NCI-H2081 (cell line): ENCODE results near the gene GABRE.
"Not testable (repeated sequence)": the region's sequence is repeated elsewhere in the genome, so short reads cannot be mapped to it uniquely, and the experiment has no call there.

ENCODE experiments used
- DNase-seq, 2 experiments: peaks; one replicate each; lab custom pipeline; 2025; lab: John Stamatoyannopoulos, UW

GABRE gene

GRCh38 chrX:151970027-151970426 lies 4.4 kb downstream of the GABRE start:
- DNase-seq: no peak

DNA sequence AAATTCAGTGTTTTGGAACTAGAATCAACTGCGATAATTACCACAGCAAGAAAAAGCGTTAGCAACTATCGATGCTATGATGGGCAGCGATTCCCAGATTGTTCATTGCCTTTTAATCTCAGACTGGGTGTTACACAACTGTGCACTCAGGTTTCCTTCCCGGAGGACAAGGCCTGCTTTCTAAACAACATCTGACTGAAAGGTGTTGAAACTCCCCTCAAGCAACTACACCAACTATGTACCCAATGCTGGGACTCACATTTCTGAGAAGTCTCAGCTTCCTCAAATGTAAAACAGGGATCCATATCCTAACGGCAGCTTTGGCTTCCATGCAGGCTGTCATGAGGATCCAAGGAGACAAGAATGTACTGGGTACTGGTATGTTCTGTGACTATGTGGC lies 8.2 kb downstream of the GABRE start:
- no peak for DNase-seq

GRCh38 chrX:151962034-151962433 lies 12.4 kb downstream of the GABRE start:
- DNase-seq: no peak

DNA sequence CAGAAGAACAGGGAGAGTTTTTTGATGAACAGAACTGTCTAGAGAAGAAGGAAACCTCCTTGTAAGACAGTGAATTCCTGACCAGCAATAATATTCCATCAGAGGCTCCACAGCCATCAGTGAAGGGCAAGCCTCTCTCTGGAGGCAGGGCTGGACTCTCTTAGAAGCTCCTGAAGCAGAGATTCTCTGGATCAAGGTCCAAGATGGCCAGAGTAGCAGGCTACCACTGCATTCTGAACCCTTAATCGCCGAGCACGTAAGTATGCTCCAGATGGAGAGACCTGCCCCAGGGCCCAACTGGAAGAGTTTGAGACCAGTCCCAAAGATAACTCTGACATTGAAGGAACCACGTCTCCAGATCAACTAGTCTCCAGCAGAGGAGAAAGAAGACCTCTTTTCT lies 16.4 kb downstream of the GABRE start:
- no peak for DNase-seq

DNA sequence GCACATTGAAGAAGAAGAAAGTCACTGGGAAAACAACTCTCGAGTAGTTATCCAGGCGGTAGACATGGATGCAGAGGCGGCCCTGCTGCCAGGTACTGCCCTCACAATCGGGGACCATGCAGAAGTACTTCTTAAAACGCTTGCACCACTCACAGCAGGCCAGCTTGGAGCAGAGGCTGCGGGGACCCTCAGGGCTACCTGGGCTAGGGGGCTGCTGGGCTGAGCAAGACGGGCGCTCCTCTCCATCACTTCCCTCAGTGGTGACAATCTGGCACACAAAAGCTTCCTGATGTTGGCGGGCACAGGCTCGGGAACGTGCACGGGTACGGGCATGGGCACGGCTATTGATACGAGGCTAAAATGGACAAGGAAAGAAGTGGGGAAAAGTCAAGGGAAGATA lies 19.7 kb downstream of the GABRE start:
- no peak for DNase-seq

DNA sequence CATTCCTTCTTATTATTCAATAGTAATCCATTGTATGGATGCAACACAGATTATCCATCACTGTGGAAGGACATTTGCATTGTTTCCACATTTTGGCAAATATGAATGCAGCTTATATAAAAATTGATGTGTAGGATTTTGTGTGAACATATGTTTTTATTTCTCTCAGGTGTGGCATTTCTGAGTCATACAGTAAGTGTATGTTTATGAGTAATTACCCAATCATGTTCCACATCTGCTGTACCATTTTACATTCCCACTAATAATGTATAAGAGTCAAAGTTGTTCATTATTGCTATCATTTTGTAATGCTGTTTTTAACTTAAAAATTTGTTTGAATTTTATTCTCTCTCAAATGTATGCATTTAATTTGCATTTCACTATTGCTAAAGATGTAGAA lies 36.3 kb downstream of the GABRE start:
- no peak for DNase-seq

DNA sequence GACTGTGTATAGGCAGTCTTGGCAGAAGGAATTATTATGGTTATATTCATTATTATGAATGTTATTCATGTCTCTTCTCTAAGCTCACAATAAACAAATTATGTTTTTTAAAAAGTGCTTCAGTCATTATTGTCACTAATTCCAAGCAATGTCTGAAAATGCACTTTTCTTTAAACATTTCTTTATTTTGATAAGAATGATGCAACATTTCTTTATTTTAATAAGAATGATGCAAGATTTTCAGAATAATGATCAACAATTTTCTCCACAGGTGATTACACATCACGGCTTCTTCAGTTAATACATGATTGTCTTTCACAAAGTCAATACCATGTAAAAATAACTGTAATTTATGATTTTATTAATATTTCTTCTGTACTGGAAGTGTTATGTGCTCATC lies 39.1 kb downstream of the GABRE start:
- DNase-seq: no peak

GRCh38 chrX:151929126-151929525 lies 45.4 kb downstream of the GABRE start:
- no peak for DNase-seq

DNA sequence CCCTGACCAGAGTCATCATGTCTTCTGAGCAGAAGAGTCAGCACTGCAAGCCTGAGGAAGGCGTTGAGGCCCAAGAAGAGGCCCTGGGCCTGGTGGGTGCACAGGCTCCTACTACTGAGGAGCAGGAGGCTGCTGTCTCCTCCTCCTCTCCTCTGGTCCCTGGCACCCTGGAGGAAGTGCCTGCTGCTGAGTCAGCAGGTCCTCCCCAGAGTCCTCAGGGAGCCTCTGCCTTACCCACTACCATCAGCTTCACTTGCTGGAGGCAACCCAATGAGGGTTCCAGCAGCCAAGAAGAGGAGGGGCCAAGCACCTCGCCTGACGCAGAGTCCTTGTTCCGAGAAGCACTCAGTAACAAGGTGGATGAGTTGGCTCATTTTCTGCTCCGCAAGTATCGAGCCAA lies 50.8 kb downstream of the GABRE start:
- DNase-seq: no peak

GRCh38 chrX:151922692-151923091 lies 51.8 kb downstream of the GABRE start:
- no peak for DNase-seq

DNA sequence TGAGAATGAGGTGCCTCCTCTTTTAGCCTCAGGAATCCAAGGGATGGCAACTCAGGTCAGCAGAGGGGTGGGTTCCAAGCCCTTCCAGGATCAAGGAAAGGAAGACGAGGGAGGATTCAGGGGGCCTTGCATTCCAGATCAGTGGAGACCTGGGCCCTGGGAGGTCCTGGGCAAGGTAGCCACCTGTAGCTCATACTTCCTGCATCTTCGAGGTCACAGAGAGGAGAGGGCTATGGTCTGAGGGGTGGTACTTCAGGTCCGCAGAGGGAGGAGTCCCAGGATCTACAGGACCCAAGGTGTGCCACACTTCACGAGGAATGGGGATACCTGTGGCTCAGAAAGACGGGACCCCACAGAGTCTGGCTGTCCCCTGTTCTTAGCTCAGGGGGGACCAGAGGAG lies 52.6 kb downstream of the GABRE start:
- DNase-seq: no peak

DNA sequence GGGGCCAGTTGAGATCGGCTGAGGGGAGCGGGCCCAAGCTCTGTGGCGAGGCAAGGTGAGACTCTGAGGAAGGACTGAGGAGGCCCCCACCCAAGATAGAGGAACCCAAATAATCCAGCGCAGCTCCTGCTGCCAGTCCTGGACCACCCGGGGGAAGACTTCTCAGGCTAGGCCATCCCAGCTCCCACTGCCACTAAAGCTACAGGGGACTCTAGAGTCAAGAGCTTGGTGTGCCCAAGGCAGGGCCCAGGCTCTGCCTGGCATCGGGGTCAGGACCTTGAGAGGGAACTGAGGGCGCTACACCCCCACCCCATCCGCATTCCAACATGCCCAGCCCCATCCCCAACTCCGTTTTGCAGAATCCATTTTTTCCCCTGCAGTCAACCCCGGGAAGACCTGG lies 53.2 kb downstream of the GABRE start:
- DNase-seq: no peak

DNA sequence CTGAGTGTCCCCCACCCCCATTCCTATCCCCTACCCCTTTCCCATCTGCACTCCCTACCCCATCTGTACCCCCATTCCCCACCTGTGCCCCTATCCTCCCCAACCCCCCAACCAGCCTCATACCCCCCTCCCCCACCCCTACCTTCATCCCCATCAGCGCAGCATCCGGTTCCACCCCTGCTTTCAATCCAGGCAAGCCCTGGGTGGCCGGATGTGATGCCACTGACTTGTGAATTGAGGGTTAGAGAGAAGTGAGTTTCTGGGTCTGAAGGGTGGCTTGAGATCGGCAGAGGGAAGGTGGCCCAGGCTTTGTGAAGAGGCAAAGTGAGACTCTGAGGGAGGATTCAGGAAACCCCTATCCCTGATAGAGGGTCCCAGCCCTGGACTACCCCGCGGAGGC lies 53.9 kb downstream of the GABRE start:
- DNase-seq: no peak

DNA sequence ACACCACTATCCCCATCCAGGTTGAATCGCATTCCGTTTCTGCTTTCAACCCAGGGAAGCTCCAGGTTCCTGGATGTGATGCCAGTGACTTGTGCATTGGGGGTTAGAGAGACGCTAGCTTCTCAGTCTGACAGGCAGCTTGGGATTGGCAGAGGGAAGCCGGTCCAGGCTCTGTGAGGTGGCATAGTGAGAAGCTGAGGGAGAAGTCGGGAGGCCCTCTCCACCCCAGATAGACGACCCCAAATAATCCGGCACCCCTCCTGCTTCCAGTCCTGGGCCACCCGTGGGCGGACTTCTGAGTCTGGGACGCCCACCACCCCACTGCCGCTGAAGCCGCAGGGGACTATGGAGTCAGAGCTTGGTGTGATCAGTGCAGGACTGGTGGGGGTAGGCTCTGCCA lies 54.4 kb downstream of the GABRE start:
- DNase-seq: no peak

GRCh38 chrX:151919610-151920009 lies 54.9 kb downstream of the GABRE start:
- DNase-seq: no peak

GRCh38 chrX:151918736-151919135 lies 55.7 kb downstream of the GABRE start:
- DNase-seq: not testable (repeated sequence)

- DNase-seq: no peak
These were observed 61.7 kb downstream of the GABRE start, which contains the start of gene MAGEA4 for GRCh38 chrX:151912780-151913179. Gene MAGEA4, plus strand, starts transcription at chrX:151912889. Its CDS starts 10,776 bp downstream, at chrX:151923665.

GRCh38 chrX:151912221-151912620 lies 62.3 kb downstream of the GABRE start:
- no peak for DNase-seq

DNA sequence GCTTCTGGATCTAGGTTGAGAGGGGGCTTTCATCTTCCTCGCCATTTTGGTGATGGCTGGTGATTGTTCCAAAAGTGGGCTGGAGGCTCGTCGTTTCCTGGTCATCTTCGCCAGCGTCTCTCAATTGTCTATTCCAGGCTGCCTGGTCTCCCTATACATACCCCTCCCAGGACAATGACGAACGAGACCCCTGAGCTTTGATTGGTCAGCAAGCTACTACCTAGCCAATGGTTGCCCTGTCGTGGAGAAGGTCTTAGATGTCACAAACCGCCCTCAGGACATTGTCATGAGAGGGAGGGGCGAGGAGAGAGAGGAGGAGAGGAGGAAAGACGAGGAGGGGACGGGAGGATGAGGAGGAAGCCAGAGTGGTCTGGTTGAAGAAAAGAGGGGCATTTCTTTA lies 69.5 kb downstream of the GABRE start:
- DNase-seq: no peak
